Measurements from ENCODE around the gene ADARB1. TPM values are rescaled to one million over a fixed set of nuclear protein-coding genes. Genes with fewer than 3 reads are reported as not detected.

Gene ADARB1
- polyA plus RNA-seq, 1 donor (not counting 4 experiments of a cell fraction or from before 2014, with no cell fraction given), result 13.0 TPM

- dilution Hi-C loops (cut with MboI; ENCODE audit: extremely low pct_ligation_motif_present, low sequenced_read_pairs), result no loop called here
- DNase-seq (ENCODE audit: low read depth, low spot score), result no peak
- no peak overlapping the region for H3K4me3 ChIP-seq (ENCODE audit: control insufficient read depth in 2 of 3, extremely low read depth in 1 of 3, insufficient read depth in 2 of 3, low read depth in 1 of 3, low read length in 3 of 3)
- no peak overlapping the region for H2AFZ ChIP-seq (ENCODE audit: control insufficient read depth, low read length)
- H3K36me3 ChIP-seq (ENCODE audit: control insufficient read depth in 2 of 2, extremely low read depth in 1 of 2, insufficient read depth in 2 of 2, low read length in 2 of 2), result peaks cover 17 to 32% of the 10 kb centered on the region in 2 experiments
- H3K9me3 ChIP-seq (ENCODE audit: control insufficient read depth, low read depth, low read length), result no peaks in the 10 kb centered on the region
- H3K27me3 ChIP-seq (ENCODE audit: control insufficient read depth, extremely low read depth, insufficient read depth, low read length), result no peaks in the 10 kb centered on the region
- H3K4me1 ChIP-seq (ENCODE audit: control insufficient read depth, extremely low read depth, insufficient read depth, low read length), result no peaks in the 10 kb centered on the region
- H3K27ac ChIP-seq (ENCODE audit: control insufficient read depth, insufficient read depth, low read length), result no peak overlapping the region
- no peak overlapping the region for H3K9ac ChIP-seq (ENCODE audit: control insufficient read depth, extremely low read depth, insufficient read depth, low read length)
- no peaks in the 10 kb centered on the region for H4K20me1 ChIP-seq (ENCODE audit: control insufficient read depth, extremely low read depth, insufficient read depth, low read length)
- TF ChIP-seq EZH2 (IDR thresholded peaks at IDR 0.05; ENCODE audit: low read length) (no peak), CTCF (optimal IDR thresholded peaks at IDR 0.05 in 1 of 3, IDR thresholded peaks at IDR 0.05 in 1 of 3, conservative IDR thresholded peaks at IDR 0.05 in 1 of 3; ENCODE audit: extremely low read depth in 1 of 3, insufficient read depth in 2 of 3, low read length in 3 of 3) (no peak)
- no peak overlapping the region for H3K4me2 ChIP-seq (ENCODE audit: control insufficient read depth, extremely low read depth, insufficient read depth, low read depth, low read length)
- H3K9me1 ChIP-seq (ENCODE audit: control insufficient read depth, extremely low read depth, insufficient read depth, low read length), result no peaks in the 10 kb centered on the region
- no peak for FAIRE-seq
- no peaks in the 10 kb centered on the region for H3K79me2 ChIP-seq (ENCODE audit: control insufficient read depth, insufficient read depth, low read length)
Measured at GRCh38 chr21:45209046-45209445, 134.7 kb downstream of the ADARB1 start.

GRCh38 chr21:45209685-45210284, 135.4 kb downstream of the ADARB1 start:
- dilution Hi-C loops (cut with MboI; ENCODE audit: extremely low pct_ligation_motif_present, low sequenced_read_pairs), result no loop called here
- no peak for DNase-seq (ENCODE audit: low read depth, low spot score)
- Histone ChIP-seq H3K36me3 (ENCODE audit: control insufficient read depth in 2 of 2, extremely low read depth in 1 of 2, insufficient read depth in 2 of 2, low read length in 2 of 2) (peaks cover 10 to 26% of the 10 kb centered on the region in 2 experiments), H3K79me2 (ENCODE audit: control insufficient read depth, insufficient read depth, low read length) (no peaks in the 10 kb centered on the region), H3K9me3 (ENCODE audit: control insufficient read depth, low read depth, low read length) (no peaks in the 10 kb centered on the region), H3K9me1 (ENCODE audit: control insufficient read depth, extremely low read depth, insufficient read depth, low read length) (no peaks in the 10 kb centered on the region), H3K27me3 (ENCODE audit: control insufficient read depth, extremely low read depth, insufficient read depth, low read length) (no peaks in the 10 kb centered on the region), H3K27ac (ENCODE audit: control insufficient read depth, insufficient read depth, low read length) (no peak overlapping the region), H3K9ac (ENCODE audit: control insufficient read depth, extremely low read depth, insufficient read depth, low read length) (no peak overlapping the region), H3K4me1 (ENCODE audit: control insufficient read depth, extremely low read depth, insufficient read depth, low read length) (no peaks in the 10 kb centered on the region), H4K20me1 (ENCODE audit: control insufficient read depth, extremely low read depth, insufficient read depth, low read length) (no peaks in the 10 kb centered on the region), H2AFZ (ENCODE audit: control insufficient read depth, low read length) (no peak overlapping the region), H3K4me2 (ENCODE audit: control insufficient read depth, extremely low read depth, insufficient read depth, low read depth, low read length) (no peak overlapping the region), H3K4me3 (ENCODE audit: control insufficient read depth in 2 of 3, extremely low read depth in 1 of 3, insufficient read depth in 2 of 3, low read depth in 1 of 3, low read length in 3 of 3) (no peak overlapping the region)
- TF ChIP-seq EZH2 (IDR thresholded peaks at IDR 0.05; ENCODE audit: low read length) (no peak), CTCF (optimal IDR thresholded peaks at IDR 0.05 in 1 of 3, IDR thresholded peaks at IDR 0.05 in 1 of 3, conservative IDR thresholded peaks at IDR 0.05 in 1 of 3; ENCODE audit: extremely low read depth in 1 of 3, insufficient read depth in 2 of 3, low read length in 3 of 3) (no peak)
- FAIRE-seq, result no peak
